Transverse colon (tissue), 4 donors: ENCODE data around the gene PTPRN2.

Source experiments
- EP300 ChIP-seq: sonication (generic); formaldehyde crosslinking; IDR thresholded peaks from one replicate; pipeline ENCODE4 v1.6.1; 2017; ENCODE audit warnings: antibody characterized with exemption, low read depth
- POLR2A ChIP-seq: fragments of 450-650 bp; IDR thresholded peaks from one replicate; pipeline ENCODE4 v1.6.1; 2016; ENCODE audit warnings: antibody characterized with exemption, mild to moderate bottlenecking, moderate library complexity
- POLR2AphosphoS5 ChIP-seq, 3 donors: sonication (generic); formaldehyde crosslinking; IDR thresholded peaks; one replicate each; pipeline ENCODE4 v1.6.1; 2016; ENCODE audit warnings: antibody characterized with exemption in 3 of 3
- TF ChIP-seq, protein P1 (sequence below), 5 experiments: fragments of 200-600 bp in 3 of 5; fragments of 450-650 bp in 2 of 5; sonication (generic) in 3 of 5; IDR thresholded peaks; 1 replicate in 2 of 5; 2 replicates in 3 of 5; pipeline ENCODE4 v1.5.1; 2016 to 2017; ENCODE audit warnings: antibody characterized with exemption in 5 of 5, inconsistent platforms in 3 of 5, mild to moderate bottlenecking in 2 of 5, moderate library complexity in 1 of 5

DNA sequence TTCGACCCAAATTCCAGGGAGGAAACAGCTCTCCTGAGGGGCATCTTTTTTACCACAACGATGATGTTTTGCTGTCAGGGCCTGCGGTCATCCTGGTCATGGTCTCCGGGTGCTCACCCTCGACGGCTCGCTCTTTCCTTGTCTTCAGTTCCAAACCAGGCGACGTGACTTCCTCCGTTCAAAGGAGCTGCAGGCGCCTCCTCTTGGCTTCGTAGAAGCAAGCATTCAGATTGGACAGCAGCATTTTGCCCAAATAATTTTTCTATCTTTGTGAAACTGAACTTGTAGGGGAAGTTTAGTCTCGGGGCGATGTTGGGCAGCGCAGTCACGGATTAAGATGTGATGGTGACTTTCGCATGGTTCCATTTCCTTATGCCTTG is 1042.0 kb downstream of the PTPRN2 start:
- TF ChIP-seq, protein P1, sequence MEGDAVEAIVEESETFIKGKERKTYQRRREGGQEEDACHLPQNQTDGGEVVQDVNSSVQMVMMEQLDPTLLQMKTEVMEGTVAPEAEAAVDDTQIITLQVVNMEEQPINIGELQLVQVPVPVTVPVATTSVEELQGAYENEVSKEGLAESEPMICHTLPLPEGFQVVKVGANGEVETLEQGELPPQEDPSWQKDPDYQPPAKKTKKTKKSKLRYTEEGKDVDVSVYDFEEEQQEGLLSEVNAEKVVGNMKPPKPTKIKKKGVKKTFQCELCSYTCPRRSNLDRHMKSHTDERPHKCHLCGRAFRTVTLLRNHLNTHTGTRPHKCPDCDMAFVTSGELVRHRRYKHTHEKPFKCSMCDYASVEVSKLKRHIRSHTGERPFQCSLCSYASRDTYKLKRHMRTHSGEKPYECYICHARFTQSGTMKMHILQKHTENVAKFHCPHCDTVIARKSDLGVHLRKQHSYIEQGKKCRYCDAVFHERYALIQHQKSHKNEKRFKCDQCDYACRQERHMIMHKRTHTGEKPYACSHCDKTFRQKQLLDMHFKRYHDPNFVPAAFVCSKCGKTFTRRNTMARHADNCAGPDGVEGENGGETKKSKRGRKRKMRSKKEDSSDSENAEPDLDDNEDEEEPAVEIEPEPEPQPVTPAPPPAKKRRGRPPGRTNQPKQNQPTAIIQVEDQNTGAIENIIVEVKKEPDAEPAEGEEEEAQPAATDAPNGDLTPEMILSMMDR (IDR thresholded peaks at IDR 0.05) = no peak
- TF ChIP-seq POLR2AphosphoS5 (IDR thresholded peaks at IDR 0.05) (no peak), POLR2A (no peak), EP300 (no peak)
